T-helper 1 cell (primary cell): ENCODE measurements around the gene SUDS3.

Source experiments
- DNase-seq, 5 donors: peaks; one replicate each; pipeline ENCODE4 v3.0.0-alpha.2; 2012 to 2020

Gene SUDS3

DNA sequence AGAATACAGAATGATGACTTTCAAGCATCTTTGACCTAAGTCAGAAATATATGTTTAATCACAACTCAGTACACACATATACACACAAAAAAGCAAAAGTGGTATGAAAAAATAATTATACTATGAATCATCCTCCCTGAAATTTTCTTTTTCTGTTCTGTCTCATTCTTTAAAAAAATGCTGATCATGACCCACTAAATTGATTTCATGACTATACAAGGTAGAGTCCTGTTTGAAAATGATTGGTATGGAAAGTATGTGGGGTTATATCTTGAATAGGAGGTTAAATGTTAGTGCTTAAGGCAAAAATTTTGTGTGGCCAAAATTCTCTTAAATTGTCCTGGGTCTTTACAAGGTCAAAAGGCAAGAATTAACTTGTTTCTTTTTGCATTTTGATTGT lies 80.4 kb downstream of the SUDS3 start:
- no peak for DNase-seq

DNA sequence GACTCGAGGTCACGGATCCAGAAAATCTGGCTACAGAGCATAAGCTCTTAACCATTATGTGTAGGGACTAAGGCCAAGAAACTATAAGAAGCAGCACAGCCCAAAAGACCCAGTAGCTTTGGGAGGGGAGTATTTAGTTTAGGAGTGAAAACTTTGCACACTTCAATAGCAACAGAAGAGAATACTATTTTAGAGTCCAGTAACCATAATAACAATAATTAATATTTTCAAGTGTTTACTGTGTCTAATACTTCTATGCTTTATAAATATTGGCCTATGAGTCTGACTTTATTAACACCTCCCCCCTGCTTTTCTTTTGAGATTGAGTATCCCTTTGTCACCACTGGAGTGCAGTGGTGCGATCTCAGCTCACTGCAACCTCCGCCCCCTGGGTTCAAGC lies 82.8 kb downstream of the SUDS3 start:
- DNase-seq = no peak

DNA sequence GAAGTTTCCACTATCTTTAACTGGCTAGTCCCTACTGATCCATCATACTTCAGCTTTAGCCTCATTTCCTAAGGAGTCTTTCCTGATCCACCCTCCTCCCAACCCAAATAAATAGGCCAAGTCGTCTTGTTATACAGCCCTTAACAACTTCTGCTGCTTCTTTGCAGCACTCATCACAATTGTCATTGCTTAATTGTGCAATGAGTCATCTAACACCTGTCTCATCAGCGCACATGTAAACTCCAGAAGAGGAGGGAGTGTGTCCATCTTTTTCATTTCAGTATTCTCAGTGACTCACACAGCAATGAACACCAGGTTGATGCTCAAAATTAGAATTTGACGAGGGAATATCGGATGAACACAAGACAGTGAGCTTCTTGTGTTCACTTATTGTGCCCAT lies 87.3 kb downstream of the SUDS3 start:
- DNase-seq = no peak

DNA sequence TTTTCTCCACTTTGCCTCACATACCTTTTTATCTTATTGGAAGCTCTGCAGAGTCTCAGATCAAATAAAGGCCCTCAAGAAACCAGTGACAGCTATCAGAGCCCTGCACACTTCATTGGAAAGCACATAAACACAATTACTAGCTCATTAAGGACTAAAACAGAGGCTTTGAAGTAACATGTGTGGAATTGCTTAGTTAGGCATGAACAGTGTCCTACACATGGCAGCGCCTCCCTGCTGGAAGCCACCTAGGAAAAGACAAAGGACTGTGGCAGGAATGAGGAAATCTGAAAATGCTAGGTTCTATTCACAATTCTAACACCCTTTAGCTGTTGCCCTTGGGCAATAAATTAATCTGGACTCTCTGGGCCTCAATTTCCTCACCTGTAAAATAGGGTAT lies 89.4 kb downstream of the SUDS3 start:
- DNase-seq = no peak
